NOMO-1 (cell line): ENCODE data around the gene FBLN5.
"Not testable (repeated sequence)": the region's sequence is repeated elsewhere in the genome, so short reads cannot be mapped to it uniquely, and the experiment has no call there.

Source experiments
- DNase-seq, 2 experiments: peaks; one replicate each; lab custom pipeline; 2025; ENCODE audit not compliant: unreplicated experiment in 2 of 2; lab: John Stamatoyannopoulos, UW

Gene FBLN5

GRCh38 chr14:91869556-91869955 is 77.9 kb downstream of the FBLN5 start:
- no peak for DNase-seq

- DNase-seq = no peak
Measured at GRCh38 chr14:91867316-91867988, 80.0 kb downstream of the FBLN5 start, which contains the start of gene TC2N. Gene TC2N (minus strand): TSS chr14:91867536. CDS start chr14:91813769, 53,767 bp downstream.

- peak in 1 of 2 experiments; percentile 17 for DNase-seq
Measured at GRCh38 chr14:91866511-91867295, 80.8 kb downstream of the FBLN5 start.

GRCh38 chr14:91866061-91866460 is 81.4 kb downstream of the FBLN5 start:
- DNase-seq = no peak

GRCh38 chr14:91862417-91862816 is 85.1 kb downstream of the FBLN5 start:
- peak in 1 of 2 experiments; percentile 16 for DNase-seq

GRCh38 chr14:91861091-91861490 is 86.4 kb downstream of the FBLN5 start:
- no peak for DNase-seq

- no peak for DNase-seq
Measured at GRCh38 chr14:91860238-91860637, 87.3 kb downstream of the FBLN5 start.

- peak; percentile 27 to 45 for DNase-seq
Measured at GRCh38 chr14:91858536-91859275, 88.8 kb downstream of the FBLN5 start.

GRCh38 chr14:91857614-91858013 is 89.9 kb downstream of the FBLN5 start:
- no peak for DNase-seq

- DNase-seq = no peak
Measured at GRCh38 chr14:91854327-91854934, 93.1 kb downstream of the FBLN5 start.

- DNase-seq = no peak
Measured at GRCh38 chr14:91851563-91851962, 95.9 kb downstream of the FBLN5 start.

- no peak for DNase-seq
Measured at GRCh38 chr14:91848504-91849001, 98.9 kb downstream of the FBLN5 start.

- peak in 1 of 2 experiments; percentile 31 for DNase-seq
Measured at GRCh38 chr14:91847693-91848092, 99.8 kb downstream of the FBLN5 start.

- no peak for DNase-seq
Measured at GRCh38 chr14:91845652-91846051, 101.8 kb downstream of the FBLN5 start.

- DNase-seq = not testable (repeated sequence)
Measured at GRCh38 chr14:91845056-91845455, 102.4 kb downstream of the FBLN5 start.

GRCh38 chr14:91844029-91844428 is 103.5 kb downstream of the FBLN5 start:
- DNase-seq = no peak

GRCh38 chr14:91843437-91843836 is 104.1 kb downstream of the FBLN5 start:
- no peak for DNase-seq

GRCh38 chr14:91841065-91841464 is 106.4 kb downstream of the FBLN5 start:
- no peak for DNase-seq

- DNase-seq = no peak
Measured at GRCh38 chr14:91839749-91840148, 107.7 kb downstream of the FBLN5 start.

- DNase-seq = no peak
Measured at GRCh38 chr14:91837076-91837475, 110.4 kb downstream of the FBLN5 start.
